Measurements from ENCODE around the gene CFAP221.

DNA sequence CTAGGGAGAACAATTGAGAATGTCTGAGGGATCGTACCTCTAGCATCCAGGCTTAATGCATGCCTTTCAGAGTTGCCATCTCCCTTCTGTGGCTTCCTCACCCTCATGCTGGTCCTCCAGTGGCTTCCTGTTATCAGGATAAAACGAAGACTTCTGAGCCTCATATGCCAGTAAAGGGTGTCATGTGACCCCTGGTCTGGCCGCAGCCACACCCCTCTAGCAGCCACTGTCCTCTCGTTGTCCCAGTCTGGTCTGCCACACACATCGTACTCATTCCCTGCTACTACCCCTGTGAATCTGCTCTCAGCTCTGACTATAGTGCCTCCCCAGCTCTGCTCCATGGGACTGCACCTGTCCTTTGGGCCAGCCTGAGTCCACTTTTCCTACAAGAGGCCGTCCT is 72.2 kb downstream of the CFAP221 start:
- TF ChIP-seq, protein P1, sequence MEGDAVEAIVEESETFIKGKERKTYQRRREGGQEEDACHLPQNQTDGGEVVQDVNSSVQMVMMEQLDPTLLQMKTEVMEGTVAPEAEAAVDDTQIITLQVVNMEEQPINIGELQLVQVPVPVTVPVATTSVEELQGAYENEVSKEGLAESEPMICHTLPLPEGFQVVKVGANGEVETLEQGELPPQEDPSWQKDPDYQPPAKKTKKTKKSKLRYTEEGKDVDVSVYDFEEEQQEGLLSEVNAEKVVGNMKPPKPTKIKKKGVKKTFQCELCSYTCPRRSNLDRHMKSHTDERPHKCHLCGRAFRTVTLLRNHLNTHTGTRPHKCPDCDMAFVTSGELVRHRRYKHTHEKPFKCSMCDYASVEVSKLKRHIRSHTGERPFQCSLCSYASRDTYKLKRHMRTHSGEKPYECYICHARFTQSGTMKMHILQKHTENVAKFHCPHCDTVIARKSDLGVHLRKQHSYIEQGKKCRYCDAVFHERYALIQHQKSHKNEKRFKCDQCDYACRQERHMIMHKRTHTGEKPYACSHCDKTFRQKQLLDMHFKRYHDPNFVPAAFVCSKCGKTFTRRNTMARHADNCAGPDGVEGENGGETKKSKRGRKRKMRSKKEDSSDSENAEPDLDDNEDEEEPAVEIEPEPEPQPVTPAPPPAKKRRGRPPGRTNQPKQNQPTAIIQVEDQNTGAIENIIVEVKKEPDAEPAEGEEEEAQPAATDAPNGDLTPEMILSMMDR (IDR thresholded peaks at IDR 0.05) = no peak
- TF ChIP-seq POLR2A (IDR thresholded peaks at IDR 0.05) = no peak

Data from uterus (tissue), 2 donors.